HuH-7.5 (cell line): Measurements from ENCODE around the gene NIFK.
"Not testable (repeated sequence)": the region's sequence is repeated elsewhere in the genome, so short reads cannot be mapped to it uniquely, and the experiment has no call there.

Source experiments
- DNase-seq: peaks from one replicate; pipeline ENCODE4 v3.0.0; 2011; ENCODE audit warnings: low spot score

Gene NIFK

GRCh38 chr2:121695171-121695451 lies 41.6 kb downstream of the NIFK start:
- DNase-seq: no peak

- DNase-seq: no peak
Observed at GRCh38 chr2:121694398-121695170, 42.1 kb downstream of the NIFK start.

- DNase-seq: not testable (repeated sequence)
Observed at GRCh38 chr2:121690572-121690971, 46.1 kb downstream of the NIFK start.

- no peak for DNase-seq
Observed at GRCh38 chr2:121690095-121690494, 46.6 kb downstream of the NIFK start.

GRCh38 chr2:121689356-121689755 lies 47.3 kb downstream of the NIFK start:
- no peak for DNase-seq

- DNase-seq: no peak
Observed at GRCh38 chr2:121688820-121689219, 47.9 kb downstream of the NIFK start.

- DNase-seq: no peak
Observed at GRCh38 chr2:121686902-121687301, 49.8 kb downstream of the NIFK start.

GRCh38 chr2:121686218-121686617 lies 50.5 kb downstream of the NIFK start:
- no peak for DNase-seq

- DNase-seq: no peak
Observed at GRCh38 chr2:121682396-121683298, 54.0 kb downstream of the NIFK start.

- DNase-seq: no peak
Observed at GRCh38 chr2:121677855-121678254, 58.8 kb downstream of the NIFK start.
